ENCODE data around the gene DCTN3.

The DCTN3 gene

DNA sequence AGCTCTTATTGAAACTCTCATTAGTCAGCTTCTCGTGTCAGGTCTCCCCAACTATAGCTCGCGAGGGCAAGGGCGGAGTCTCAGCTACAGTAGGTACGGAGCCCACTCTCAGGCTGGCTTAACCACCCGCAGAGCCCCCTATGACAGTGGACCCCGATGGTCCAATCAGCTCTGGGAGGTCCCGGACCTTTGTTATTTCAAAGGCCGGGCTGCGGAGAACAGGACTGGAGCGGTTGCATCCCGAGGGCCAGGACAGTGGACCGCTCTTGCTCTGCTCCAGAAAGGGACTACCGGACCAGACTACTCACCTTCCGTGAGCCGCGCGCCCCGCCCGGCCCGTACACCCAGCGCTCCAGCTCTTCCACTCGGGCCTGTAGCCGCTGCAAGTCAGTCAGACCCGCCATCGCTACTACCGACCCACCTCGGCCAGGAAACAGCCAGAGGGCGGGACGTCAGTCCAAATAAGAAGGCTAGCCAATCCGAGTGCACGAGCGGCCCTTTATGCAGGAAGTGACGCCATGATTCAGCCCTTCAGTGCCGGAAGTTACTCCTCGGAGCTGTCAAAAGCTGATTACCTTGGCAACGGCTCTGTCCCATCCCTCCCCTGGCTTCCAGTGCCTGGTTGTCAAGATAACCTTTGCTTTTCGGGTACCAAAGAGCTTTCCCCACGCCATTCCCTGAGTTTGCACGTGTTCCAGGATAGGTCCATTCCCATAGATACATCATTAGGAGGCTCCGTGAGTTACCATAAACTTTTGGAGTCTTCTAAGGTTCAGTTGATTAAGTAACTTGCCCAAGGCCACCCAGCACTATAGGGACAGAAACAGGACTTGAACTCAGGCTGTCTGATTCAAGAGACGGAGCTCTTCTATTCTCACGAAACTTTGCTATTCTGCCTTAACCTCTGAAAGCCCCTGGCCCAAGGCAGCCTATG, at the start of gene DCTN3:
Gene DCTN3, minus strand, starts transcription at position 435 of the 934 bp plus-strand sequence. Its CDS starts 31 bp downstream, at position 404.
- peak; percentile 94 for FAIRE-seq

DNA sequence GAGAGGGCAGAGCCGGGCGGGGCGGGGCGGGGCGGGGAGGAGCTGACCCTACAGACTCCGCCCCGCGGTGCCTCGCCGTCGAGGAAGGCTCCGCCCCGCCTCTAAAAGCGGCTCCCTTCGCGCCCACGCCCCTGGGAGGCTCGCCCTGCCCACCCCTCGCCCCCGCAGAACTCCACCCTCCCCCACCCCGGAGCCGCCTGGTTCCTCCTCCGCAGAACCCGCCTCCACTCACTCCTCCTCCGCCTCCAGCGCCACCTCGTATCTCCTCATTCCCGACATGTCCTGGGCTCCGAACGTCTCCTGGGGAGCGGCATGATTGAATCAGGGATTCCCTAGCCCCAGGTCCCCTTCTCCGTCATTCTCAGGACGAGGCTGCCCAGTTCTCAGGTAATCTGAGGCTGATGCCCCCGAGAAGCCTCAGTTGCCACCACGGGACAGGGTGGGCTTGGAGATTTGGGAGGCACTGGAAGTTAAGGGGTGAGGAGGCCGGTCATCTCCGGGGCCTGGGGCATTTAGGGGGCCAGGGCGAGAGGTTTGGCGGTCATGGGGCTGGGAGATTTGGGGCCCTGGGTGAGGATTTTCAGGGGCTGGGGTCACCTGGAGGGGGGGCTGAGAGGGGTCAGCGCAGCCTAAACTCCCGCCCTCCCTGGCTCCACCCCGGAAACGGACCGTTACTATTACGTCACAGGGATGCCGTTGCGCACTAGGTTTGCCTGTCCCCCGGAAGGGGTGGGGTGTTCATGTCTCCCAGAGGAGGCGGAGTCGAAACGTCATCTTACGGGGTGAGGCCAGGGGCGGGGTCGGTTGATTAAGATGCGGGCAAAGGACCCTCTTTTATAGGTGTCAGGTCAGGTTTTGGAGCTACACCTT, 45.3 kb upstream of the DCTN3 start:
- peak; percentile 18 for FAIRE-seq

- FAIRE-seq: no peak
Measured at GRCh38 chr9:34665067-34665380, 44.7 kb upstream of the DCTN3 start.

- no peak for FAIRE-seq
Measured at GRCh38 chr9:34664281-34665066, 44.2 kb upstream of the DCTN3 start.

GRCh38 chr9:34663303-34663605, 43.0 kb upstream of the DCTN3 start:
- no peak for FAIRE-seq

DNA sequence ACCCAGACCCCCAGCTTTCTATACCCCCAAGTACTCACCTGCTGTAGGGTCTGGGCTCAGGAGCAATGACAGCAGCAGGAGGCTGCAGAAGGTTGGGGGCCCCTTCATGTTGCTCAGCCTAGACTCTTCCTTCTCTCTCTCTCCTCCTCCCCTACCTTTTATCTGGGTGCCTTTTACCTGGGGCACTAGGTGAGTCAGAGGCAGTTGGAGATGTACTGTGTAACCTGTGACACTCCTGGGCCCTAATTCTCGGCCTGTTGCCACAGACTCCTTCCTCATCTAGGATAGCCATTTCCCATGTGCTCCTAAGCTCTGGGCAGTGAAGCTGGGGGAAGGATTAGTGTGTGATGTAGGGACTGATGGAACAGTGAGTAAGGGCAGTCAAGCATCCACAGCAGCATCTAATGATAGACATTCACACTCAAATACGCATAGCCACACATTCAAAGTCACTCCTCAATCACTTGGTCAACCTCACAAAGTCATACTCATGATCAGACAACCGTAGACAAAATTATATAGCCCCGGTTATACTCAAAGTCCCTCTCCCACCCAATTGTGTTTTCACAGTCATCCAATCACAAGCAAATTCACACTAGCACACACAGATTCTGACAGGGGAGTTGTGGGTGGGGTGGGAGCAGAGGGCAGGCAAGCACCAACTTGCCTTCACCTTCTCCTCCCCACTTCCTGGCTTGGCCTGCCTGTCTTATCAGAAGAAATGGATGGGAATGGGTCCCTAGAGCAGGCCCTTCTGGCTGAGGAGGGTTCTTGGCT, 42.4 kb upstream of the DCTN3 start, which contains the start of gene CCL27:
Gene CCL27, minus strand, starts transcription at position 132 of the 777 bp plus-strand sequence. Its CDS starts 24 bp downstream, at position 108.
- no peak for FAIRE-seq

GRCh38 chr9:34659592-34660253, 39.4 kb upstream of the DCTN3 start:
- no peak for FAIRE-seq

DNA sequence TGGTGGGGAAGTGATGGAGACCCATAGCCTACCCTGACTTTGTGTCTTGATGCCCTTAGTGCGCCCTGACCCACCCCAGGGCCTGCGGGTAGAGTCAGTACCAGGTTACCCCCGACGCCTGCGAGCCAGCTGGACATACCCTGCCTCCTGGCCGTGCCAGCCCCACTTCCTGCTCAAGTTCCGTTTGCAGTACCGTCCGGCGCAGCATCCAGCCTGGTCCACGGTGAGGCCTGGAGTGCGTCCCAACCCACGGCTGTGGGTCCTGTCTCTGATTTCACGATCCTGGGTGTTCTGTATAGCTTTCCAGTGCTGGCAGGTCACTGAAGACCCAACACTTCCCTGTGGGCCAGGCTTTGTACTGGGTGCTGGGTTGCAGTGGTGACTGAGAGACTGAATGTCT, 38.2 kb upstream of the DCTN3 start:
- FAIRE-seq: no peak

DNA sequence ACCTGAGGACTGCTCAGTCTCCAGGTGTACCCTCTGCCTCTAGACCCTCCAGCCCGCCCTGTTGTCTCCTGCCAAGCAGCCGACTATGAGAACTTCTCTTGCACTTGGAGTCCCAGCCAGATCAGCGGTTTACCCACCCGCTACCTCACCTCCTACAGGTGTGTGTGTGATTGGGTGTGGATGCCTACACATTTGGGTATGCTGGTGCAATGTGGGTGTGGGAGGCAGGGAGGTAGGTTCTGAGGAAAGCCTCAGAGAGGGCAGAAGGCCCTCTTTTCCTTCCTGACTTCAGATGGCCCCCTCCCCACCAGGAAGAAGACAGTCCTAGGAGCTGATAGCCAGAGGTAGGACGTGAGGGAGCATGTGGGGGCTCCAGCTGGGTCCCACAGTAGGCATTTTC, 36.7 kb upstream of the DCTN3 start:
- FAIRE-seq: no peak

GRCh38 chr9:34655394-34655793, 35.1 kb upstream of the DCTN3 start:
- no peak for FAIRE-seq

- FAIRE-seq: no peak
Measured at GRCh38 chr9:34654323-34655051, 34.2 kb upstream of the DCTN3 start.

GRCh38 chr9:34653151-34654072, 33.1 kb upstream of the DCTN3 start:
- FAIRE-seq: no peak

DNA sequence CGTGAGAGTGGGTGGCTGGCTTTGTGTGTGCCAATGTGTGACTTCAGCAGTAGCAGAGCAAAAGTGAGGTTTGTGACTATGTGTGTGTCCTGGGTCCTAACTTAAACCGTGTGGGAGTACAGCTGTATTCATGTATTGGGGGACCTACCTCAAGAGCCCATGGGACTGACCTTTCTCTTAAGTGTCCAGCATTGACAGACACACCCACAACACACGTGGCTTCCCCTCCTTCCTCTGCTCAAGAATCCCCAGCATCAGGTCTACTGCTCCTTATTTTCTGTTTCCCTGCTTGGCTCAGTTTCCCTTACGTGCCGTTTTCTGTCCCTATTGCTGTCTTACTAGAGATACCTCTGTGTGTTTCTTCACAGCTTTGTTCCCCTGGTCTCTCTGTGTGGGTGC, 32.3 kb upstream of the DCTN3 start:
- no peak for FAIRE-seq

- no peak for FAIRE-seq
Measured at GRCh38 chr9:34651876-34652601, 31.7 kb upstream of the DCTN3 start, which contains the start of gene IL11RA. TSS of gene IL11RA (plus strand) at chr9:34652185. CDS start at chr9:34655218, 3,033 bp downstream.

DNA sequence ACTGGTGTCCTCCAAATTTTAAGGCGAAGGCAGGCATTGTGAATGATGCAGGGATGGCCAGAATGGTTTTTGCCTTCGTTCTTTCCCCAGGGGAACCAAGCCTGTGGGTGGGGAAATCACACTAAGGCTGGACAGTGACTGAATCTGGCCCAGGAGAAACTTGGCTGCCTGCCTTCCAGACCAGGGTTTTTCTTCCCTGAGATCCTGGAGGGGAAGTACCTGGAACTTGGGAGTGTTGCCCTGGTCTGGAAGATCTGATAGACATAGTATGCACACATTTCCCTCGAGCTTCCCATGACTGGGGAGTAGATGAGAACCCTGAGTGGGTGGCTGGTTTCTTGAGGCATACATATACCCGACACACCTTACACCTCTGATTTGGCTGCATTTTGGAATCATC, 31.0 kb upstream of the DCTN3 start:
- no peak for FAIRE-seq

DNA sequence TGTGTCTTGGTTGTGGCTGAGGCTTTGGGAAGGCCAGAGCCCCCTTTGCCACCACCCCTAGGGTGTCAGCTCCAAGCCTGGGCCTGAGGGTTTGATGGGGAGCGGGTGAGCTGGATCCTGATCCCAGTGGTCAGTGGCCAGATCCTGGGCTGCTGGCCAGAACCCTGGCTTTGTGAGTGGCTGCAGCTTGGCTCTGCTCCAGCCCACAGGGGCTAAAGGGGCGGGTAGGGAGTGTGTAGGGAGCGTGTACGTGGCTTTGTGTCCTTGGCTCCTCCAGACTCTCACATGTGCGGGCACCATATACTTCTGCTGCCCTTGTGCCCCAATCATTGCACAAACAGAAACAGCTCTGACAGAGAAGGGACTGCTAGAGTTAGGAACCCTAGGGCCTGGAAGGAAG, 30.5 kb upstream of the DCTN3 start:
- FAIRE-seq: no peak

- no peak for FAIRE-seq
Measured at GRCh38 chr9:34648673-34649072, 28.4 kb upstream of the DCTN3 start.

- no peak for FAIRE-seq
Measured at GRCh38 chr9:34647651-34648050, 27.4 kb upstream of the DCTN3 start.

GRCh38 chr9:34647084-34647403, 26.7 kb upstream of the DCTN3 start:
- no peak for FAIRE-seq
